HL-60/S4 treated with phorbol 12-myristate 13-acetate at 8.2 ng/mL for 4 days and 3 days (cell line): ENCODE data around the gene HSPA9.
"Not testable (repeated sequence)": the region's sequence is repeated elsewhere in the genome, so short reads cannot be mapped to it uniquely, and the experiment has no call there.

Experiments
- in situ Hi-C: fragments of 300-500 bp; cut with MboI; formaldehyde crosslinking; loops from 2 replicates; pipeline ENCODE4 v1.15.0; 2022; ENCODE audit warnings: low sequenced_read_pairs

The HSPA9 gene

DNA sequence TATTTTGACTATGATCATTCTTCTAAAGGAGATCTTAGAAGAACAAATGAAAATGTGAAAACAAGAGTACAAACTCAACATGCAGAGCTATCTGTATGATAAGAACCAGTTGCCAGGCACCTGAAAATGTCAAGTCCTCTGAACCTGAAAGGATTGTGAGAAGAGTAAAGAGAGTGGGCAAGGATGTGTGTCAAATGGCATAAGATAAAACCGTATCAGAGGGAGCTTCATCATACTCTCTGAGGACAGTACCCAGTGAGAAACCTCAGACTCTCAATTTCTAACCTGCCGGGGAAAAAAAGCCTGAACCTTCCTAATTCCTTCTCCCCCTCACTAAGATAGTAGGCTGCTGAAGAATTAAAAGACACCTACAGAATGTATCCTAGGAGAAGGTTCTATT is 39.0 kb downstream of the HSPA9 start:
- in situ Hi-C loops: no loop called here

DNA sequence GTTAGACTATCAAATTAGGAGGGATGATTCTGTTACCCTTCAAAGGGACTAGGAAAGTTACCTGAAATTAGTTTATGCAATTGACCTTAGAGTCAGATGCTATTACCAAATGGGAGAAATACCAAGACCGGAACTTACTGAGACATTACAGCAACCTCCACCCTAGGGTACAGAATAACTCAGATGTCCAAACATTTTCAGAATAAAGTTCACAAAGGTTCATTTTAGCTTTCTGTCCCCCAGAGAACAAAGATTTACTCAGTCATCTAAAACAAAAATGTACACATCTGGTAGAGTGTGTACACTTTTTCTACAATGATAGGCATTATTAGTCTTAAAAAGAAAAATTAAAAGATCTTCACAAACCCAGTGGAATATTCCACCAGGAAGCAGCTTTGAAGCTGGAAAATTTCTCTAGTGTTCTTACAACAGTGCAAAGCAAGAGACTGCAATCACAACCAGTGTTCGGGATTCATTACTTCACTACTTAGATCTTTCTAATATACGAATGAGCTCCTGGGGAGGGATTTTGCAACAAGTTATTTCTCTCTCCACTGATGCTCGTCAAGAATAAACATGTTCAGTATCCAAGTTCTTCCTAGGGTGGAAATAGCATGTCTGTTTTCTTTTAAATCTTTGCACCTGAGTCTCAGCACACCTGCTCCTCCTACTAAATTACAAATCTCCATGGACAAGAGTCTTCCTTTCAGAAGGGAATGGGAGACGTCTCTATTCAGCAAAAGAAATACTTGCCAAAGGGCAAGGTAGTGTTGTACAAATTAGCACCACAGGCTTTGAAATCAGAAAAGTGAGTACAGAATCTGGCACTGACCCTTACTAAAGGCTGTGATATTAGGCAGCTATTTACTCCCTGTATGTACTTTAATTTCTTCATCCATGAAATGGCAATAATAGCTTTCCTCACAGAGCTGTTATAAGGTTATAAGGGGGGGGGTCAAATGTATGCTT is 40.9 kb downstream of the HSPA9 start:
- in situ Hi-C loops: no loop called here

GRCh38 chr5:138529812-138530211 is 45.4 kb downstream of the HSPA9 start:
- in situ Hi-C loops: no loop called here

DNA sequence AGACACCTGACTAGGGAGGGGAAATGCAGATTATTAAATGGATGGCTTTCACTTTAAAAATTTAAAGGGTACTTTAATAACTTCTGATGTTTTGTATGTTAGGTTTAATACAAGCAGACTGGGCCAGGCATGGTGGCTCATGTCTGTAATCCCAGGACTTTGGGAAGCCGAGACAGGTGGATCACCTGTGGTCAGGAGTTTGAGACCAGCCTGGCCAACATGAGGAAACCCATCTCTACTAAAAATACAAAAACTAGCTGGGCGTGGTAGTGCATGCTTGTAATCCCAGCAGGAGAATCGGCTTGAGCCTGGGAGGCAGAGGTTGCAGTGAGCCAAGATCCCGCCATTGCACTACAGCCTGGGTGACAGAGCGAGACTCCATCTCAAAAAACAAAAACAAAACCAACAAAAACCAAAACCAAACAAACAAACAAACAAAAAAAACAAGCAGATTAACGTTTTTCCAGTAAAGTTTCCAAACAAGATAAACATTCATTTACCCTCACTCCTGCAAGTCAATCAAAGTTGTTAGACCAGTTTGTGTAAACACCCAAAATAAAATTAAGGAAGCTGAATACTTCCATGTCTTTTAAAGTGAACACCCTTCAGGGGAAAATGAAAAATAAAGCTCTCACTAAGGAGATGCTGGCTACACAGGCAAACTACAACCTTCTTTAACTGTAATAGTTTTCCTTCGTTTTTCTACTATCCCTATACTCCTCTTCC is 46.3 kb downstream of the HSPA9 start:
- in situ Hi-C loops: no loop called here

GRCh38 chr5:138528208-138528607 is 47.0 kb downstream of the HSPA9 start:
- in situ Hi-C loops: no loop called here

GRCh38 chr5:138527170-138527569 is 48.0 kb downstream of the HSPA9 start:
- in situ Hi-C loops: no loop called here

DNA sequence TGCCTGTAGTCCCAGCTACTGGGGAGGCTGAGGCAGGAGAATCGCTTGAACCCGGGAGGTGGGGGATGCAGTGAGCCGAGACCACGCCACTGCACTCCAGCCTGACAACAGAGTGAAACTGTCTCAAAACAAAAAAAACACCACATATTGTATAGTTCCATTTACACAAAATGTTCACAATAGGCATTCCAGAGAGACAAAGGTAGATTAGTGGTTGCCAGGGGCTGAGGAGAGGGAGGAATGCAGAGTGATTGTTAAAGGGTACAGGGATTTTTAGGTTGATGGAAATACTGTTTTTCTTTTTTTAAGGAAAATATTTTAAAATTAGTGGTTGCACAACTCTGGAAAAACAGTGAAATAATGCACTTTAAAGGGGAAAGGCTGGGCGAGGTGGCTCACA is 51.8 kb downstream of the HSPA9 start:
- in situ Hi-C loops: no loop called here

DNA sequence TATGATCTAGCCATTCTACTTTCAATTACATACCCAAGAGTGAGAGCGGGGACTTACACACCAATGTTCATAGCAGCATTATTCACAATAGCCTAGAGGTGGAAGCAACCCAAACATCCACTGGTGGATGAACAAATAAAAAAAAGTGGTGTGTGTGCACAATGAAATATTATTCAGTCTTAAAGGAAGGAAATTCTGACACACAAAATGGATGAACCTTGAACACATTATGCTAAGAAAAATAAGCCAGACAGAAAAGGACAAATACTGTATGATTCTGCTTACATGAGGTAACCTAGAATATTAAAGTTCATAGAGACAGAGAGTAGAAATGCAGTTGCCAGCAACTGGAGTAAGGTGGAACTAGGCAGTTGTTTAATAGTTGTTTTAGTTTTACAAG is 54.2 kb downstream of the HSPA9 start:
- in situ Hi-C loops: no loop called here

- in situ Hi-C loops: no loop called here
Measured at GRCh38 chr5:138517437-138517836, 57.8 kb downstream of the HSPA9 start.

GRCh38 chr5:138515556-138516245 is 59.5 kb downstream of the HSPA9 start:
- in situ Hi-C loops: no loop called here

- in situ Hi-C loops: no loop called here
Measured at GRCh38 chr5:138514021-138514420, 61.2 kb downstream of the HSPA9 start.

DNA sequence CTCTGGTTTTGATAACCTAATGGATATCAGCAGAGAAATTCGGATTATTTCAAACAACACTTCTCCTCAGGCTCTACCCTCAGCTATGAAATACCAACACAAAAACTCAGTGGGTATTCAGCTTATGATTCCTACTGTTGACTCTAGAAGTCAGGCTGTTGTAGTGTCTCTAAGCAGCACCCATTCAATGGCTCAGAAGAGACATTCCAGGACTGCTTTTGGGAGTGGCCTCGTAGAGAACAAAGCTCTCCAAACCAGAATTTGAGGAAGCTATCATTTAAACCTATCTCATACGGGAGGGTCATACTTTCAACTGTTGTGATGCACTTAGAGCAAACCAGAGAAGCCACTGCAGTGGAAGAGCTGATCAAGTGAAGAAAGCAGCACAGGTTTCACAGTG is 66.2 kb downstream of the HSPA9 start:
- in situ Hi-C loops: no loop called here

- in situ Hi-C loops: not testable (repeated sequence)
Measured at GRCh38 chr5:138507485-138507884, 67.7 kb downstream of the HSPA9 start.

DNA sequence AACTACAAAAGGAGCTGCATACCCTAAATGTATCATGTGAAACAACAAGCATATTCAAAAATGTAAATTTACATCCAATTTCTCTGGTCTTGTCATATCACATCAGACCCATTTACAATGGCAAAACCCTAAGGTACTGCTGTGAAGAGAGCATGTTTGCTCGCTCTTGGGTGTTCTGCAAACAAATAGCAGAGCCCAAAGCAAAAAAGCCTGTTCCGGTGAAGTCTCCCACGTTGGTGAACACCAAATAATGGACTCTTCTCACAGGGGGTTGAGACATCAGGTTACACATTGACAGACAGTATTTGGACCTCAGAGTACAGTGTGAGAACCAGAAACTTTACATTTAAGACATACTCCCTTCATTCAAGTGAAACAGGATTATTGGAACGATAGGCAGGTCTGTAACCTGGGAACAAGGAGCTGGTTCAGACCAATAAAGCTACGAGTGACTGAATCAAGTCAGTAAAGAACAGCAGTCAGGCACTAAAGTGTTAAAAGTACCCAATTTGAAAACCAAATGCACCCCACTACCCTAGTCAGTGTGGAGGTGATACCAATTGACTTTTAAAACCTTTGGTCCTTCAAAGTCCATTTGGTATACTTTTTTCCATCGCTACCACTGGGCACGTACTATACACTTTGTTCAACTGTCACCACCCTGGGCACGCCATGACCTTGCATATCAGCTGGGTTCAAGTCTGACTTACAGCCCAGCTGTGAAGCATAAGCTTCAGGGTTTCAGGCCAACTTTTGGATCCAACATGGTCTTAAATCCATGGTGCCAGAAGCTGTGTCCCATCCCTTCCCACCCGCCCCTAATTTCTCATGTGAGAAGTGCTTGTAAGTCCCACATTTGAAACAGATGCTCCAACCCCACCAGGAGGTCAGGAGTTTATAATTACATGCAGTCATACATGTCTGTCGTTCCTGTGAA is 68.6 kb downstream of the HSPA9 start:
- in situ Hi-C loops: no loop called here

GRCh38 chr5:138504799-138505198 is 70.4 kb downstream of the HSPA9 start:
- in situ Hi-C loops: no loop called here
